HEK293T (cell line): ENCODE results near the gene OR2A14.

ENCODE experiments used
- ARNT ChIP-seq: fragments of 450-650 bp; IDR thresholded peaks from 2 replicates; pipeline ENCODE4 v1.6.1; 2017; ENCODE audit warnings: mild to moderate bottlenecking
- CTBP1 ChIP-seq: fragments of 450-650 bp; IDR thresholded peaks from 2 replicates; pipeline ENCODE4 v1.6.1; 2016; ENCODE audit warnings: borderline replicate concordance
- FOXM1 ChIP-seq: fragments of 450-650 bp; IDR thresholded peaks from 2 replicates; pipeline ENCODE4 v1.6.1; 2017; ENCODE audit warnings: mild to moderate bottlenecking, borderline replicate concordance
- L3MBTL2 ChIP-seq: fragments of 450-650 bp; conservative IDR thresholded peaks from 2 replicates; pipeline ENCODE4 v1.6.1; 2016; ENCODE audit warnings: mild to moderate bottlenecking
- LEF1 ChIP-seq: fragments of 450-650 bp; IDR thresholded peaks from 2 replicates; pipeline ENCODE4 v1.6.1; 2017; ENCODE audit warnings: mild to moderate bottlenecking, borderline replicate concordance
- PKNOX1 ChIP-seq: fragments of 450-650 bp; IDR thresholded peaks from 2 replicates; pipeline ENCODE4 v1.6.1; 2016
- SP1 ChIP-seq: fragments of 450-650 bp; IDR thresholded peaks from 2 replicates; pipeline ENCODE4 v1.6.1; 2017
- SUZ12 ChIP-seq: fragments of 450-650 bp; IDR thresholded peaks from 2 replicates; pipeline ENCODE4 v1.6.1; 2016; ENCODE audit warnings: mild to moderate bottlenecking
- TARDBP ChIP-seq: fragments of 450-650 bp; IDR thresholded peaks from 2 replicates; pipeline ENCODE4 v1.6.1; 2016
- ZNF384 ChIP-seq: fragments of 450-650 bp; IDR thresholded peaks from 2 replicates; pipeline ENCODE4 v1.6.1; 2016

- TF ChIP-seq TARDBP (no peak), PKNOX1 (no peak), CTBP1 (no peak), SUZ12 (no peak), ZNF384 (no peak), FOXM1 (no peak), SP1 (no peak), LEF1 (no peak), ARNT (no peak), L3MBTL2 (no peak)
These were observed 32.3 kb upstream of the OR2A14 start for GRCh38 chr7:144090667-144091066.
